GM19035 (cell line): ENCODE measurements around the gene ADRA2A.

Source experiments
- ATAC-seq: cut with Tn5 transposase; IDR thresholded peaks from one replicate; pipeline ENCODE4 v1.9.1; 2021; ENCODE audit not compliant: unreplicated experiment

The ADRA2A gene

DNA sequence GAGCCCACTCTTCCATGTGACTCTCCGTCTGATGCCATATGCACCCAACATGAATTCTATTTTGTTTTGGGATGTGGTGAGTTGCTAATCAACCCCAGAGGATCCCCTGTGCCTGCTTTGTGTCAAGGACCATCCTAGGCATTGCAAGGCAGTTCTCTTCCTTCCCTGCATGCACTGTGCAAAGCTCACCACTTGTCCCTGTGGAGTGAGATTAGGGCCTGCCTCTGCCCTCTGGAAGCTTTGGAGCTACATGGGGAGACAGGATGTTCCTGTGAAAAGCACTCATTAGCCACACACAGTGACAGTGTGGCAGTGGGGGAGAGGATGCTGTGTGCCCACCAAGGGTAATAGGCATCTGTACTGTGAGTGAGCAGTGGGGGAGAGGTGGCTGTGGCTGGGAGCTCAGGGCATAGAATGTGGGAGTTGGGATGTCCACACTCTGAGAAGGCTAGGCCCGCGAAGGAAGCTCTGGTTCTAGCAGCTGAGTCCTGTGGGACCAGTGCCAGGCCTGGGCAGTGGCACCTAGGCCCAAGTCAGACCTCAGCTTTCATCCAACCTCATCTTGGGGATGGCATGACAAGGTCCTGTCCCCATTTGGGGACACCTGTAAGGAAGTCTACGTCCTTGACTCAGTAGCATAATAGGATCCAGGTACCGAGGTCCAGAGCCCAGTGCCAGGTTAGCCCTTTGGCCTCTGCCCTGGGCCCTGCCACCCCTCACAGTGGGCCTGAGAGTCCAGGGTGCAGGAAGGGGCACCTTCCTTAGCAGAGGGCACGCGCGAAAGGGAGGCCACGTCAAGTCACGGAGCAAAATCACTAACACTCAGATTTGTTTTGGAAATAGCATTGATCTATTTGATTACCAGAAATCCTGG is 6.6 kb downstream of the ADRA2A start:
- ATAC-seq, result no peak

DNA sequence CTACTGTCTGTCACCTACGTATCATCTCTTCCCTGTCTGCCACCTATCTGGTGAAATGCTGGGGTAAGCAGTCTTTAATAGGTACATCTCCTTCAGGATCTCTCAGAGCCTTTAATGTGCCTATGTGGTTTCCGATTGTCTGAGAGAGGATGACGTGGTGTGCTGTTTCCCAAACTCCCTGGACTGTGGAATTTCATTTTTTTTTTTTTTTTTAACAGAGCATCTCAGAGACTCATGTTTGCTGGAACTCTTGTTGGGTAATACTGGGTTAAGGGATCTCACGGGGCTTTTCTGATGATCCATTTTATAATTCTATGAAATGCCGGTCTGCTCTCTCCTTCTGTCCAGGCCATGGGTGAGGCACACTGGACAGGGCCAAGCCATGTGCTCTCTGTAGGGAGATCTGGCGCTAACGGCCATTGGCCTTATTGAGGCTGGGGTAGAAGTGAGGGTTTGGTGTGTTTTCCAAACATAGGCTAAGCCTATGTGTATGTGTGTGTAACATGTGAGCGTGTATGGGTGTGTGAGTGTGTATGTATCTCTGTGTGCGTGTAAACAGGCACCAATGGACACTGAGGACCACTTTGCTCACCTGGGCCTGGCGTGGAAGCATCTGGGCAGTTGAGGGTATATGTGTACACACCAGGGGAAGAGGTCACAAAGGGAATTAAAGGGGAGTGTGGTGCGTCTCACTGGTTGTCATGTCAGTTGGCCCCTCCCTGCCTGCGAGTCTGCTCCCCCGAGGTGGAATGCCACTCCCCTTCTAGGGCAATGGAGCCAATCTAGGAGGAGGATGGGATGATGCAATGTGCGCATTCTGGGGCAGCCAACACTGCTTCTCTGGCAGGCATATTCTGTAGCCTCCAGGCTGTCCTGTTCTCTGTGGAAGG is 7.8 kb downstream of the ADRA2A start:
- no peak for ATAC-seq

DNA sequence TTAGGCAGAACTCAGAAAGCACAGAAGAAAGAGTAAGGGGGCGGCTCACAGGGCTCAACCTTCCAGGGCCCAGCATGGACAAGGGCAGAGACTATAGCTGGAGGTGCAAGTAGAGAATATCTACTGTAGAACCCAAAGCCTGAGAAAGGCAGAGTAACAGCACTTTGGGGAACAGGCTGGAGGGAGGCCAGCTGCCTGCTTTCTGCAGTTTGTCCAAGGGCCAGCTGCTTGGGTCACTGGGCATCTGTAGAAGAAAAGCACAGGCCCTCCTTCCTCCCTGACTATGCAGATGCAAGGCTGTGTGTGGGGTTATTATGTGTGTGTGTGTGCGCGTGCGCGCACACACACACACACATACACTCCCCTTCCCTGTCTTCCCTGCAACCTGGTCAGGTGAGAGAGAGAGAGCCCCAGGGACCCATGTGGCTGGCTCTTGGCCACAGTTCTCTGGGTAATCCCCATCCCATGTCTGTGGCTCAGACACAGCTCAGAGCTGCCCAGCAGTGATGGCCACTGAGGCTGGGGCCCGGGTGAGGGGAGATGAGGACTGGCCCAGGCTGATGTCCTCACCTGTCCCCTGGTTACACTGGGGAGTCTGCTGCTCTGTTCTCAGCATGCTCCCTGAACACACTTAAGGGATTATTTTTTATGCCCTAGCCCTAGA is 9.0 kb downstream of the ADRA2A start:
- ATAC-seq, result no peak

DNA sequence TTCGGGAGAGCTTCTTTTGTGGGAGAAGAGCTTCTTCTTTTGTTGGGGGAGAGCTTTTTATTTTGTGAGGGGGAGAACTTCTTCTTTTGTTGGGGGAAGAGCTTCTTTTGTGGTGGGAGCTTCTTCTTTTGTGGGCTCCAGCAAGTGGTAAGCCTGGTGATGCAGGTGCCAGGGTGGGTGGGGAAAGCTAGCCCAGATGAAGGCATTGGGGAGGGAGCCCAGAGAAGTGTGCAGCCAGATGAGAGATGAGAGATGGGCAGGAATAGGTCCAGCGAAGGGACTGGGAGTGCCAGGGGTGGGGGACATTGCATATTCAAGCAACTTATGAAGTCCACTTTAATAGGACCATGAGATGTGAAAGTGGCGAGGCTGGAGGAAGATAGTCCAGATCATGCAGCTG is 9.7 kb downstream of the ADRA2A start:
- no peak for ATAC-seq

DNA sequence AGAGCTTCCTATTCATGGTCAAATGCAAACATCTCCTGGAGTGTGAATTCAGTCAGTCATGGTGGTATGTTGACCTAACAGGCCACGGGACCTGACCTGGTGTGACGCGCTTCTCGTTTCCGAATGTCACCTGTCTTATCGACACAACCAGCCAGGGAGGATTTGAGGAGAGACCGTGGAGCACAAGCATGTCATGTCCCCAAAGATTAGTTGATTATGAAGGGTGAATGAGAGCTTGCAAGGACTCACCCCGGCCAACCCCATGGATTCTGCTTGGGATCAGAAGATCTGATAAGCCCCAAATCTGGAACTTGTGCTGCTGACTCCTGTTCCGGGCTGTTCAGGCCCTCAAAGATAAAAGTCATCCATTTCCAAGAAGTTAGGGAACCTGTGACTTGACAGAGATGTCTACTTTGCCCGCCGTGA is 10.5 kb downstream of the ADRA2A start:
- no peak for ATAC-seq

DNA sequence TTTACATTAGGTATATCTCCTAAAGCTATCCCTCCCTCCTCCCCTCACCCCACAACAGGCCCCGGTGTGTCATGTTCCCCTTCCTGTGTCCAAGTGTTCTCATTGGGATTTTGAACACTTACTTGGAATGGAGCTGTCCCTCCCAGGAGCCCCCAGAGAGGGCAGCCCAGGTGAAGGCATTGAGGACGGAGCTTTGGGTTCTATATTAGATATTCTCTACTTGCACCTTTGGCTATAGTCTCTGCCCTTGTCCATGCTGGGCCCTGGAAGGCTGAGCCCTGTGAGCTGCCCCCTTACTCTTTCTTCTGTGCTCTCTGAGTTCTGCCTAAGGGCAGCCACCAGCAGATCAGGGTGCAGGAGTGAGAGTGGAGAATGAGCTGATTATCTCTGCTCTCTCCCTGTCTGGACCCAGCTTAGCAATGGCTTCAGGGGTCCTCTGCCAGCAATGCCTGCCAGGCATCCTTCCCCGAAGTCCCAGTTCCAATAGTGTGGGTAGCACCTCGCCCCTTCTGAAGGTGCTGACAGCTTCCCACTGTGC is 11.2 kb downstream of the ADRA2A start:
- no peak for ATAC-seq

DNA sequence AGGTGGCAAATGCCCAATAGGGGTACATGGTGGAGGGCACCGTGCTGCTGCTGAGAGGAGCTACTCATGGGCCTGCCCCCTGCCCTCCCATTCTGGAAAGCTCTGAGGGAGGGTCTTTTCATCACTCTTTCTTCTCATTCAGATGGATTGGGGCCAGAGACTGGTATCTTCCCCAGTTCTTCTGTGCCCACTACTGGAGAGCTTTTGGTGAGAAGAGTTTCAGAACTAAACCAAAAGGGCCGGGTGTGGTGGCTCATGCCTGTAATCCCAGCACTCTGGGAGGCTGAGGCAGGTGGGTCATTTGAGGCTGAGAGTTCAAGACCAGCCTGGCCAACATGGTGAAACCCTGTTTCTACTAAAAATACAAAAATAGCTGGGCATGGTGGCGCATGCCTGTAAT is 12.5 kb downstream of the ADRA2A start:
- ATAC-seq, result no peak

DNA sequence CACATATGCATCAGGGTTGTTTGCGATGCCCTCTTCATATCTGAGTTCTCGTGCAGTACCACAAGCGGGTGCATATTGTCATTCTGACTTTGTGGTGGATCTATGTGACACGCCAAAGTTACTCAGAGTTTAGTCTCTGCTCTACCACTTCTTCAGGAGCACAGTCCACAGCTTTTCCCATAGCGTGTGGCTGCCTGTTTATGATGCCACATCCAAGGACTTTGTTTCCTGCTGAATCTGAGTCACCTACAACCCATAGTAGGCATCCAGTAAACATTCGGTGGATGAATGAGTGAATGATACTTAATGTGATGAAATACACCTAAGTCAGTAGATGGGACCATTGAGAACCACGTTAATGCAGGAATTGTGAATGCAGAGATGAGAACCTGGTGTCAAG is 15.0 kb downstream of the ADRA2A start:
- no peak for ATAC-seq

DNA sequence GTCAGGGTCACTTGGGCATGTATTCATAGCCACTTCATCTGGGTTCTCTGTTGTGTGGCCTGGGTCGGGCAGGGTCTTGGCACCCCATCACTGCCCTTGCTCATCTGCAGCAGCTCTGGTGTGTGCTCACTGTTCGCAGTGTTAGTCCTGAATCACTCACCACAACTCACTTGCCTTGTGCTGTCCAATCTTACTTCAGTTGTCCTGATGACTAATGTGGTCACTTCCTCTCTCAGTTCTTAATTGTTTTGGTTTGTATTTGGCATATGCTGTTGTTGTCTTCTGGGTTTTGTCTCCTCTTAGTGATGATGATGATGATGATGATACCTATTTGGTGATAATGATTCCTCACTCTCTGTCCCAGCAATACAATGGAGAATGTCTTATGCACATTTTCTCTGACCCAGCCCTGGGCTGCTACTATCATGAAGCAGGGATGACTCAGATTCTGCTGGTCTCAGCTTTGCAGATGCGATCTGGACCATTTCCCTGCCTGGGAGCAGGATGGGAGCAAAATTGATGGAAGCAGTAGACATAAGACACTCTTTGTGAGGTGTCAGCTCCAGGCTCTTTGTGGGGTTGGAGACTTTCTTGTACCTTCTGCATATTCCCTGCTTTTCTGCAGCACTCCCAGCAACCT is 17.0 kb downstream of the ADRA2A start:
- ATAC-seq, result no peak

DNA sequence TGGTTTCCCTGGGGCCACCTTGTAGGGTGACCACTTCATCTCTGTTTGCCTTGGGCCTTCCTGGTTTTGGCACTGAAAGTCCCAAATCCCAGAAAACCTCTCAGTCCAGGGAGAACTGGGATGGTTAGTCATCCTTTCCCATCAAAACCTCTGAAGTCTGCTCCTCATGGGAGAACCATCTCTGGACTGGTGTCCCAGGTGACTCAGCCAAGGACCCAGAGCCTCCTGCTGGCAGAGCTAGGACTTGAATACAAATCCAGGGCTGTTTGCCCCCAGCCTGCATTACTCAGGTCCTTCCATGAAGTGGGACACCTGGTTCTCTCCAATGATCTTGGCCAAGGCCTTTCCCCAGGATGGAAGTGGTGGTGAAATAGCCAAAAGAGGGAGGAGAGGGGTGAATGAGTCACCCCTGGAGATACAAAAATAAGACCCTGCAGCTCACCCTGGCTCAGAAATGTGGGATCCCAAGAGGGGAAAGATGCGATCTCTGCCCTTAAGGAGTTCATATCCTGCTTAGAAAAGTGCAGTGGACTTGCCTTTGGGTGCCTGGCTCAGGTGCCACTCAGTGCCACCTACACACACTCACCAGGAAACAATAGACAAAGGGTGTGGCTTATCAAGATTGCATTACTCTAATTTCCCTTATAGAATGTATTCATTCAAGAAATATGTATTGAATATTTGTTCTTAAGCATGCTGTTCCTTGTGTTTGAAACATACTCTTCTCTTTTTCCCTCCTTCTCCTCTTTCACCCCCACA is 22.0 kb downstream of the ADRA2A start:
- no peak for ATAC-seq

DNA sequence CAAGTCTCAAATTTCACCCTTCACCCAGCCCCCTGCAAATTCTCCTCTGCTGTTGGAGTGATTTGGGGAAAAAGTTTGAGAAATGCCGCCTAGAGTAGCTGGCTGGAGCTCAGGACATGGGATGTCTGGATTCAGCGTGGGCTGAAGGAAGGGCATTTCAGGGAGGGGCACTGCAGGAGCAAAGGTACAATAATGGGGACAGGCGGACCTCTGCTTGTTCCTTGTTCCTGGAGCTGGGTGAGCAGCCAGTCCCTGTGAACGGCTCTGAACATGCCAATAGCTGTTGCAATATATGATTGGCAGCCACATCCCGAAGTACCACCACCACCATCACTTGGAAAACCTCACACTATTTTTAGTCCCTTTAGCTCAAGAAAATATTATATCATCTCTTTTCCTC is 23.4 kb downstream of the ADRA2A start:
- ATAC-seq, result no peak

DNA sequence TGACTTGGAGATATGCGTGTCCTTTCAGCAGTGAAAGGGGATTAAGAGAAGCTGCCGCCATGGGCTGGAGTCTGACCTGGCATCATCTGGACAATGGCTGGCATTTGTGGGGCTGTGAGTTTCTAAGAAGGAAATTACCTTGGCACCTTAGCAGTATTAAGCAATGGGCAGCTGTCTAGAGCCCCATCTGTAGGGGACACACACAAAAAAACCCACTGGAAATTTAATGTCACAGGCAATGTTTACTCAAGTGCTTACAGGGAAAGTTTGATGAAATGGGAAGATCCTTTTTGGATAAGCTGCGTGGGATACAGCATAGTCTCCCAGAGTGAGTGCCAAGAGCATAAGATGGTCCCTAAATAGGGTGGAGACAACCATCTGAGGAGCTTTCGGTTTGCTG is 25.0 kb downstream of the ADRA2A start:
- no peak for ATAC-seq

DNA sequence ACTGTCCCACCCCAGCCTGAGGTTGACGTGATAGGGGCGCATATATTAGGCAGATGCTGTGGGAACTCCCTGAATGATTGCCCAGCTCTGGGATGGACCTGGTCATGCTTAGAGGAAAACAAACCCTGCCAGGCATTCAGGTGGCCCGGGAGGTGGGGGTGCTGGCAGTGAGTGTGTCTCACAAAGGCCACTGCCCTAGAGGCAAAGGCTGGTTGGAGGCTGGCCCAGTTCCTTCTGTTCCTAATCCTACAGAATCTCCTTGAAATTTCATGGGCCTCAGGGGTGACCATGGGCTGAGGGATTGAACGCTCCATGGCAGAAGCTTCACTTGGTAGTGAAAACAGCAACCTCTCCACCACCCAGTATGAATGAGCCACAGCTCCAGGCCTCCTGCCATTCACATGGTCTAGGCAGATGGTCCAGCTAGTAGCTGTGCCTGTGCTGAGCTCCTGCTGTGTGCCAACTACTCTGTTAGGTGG is 25.6 kb downstream of the ADRA2A start:
- ATAC-seq, result no peak

DNA sequence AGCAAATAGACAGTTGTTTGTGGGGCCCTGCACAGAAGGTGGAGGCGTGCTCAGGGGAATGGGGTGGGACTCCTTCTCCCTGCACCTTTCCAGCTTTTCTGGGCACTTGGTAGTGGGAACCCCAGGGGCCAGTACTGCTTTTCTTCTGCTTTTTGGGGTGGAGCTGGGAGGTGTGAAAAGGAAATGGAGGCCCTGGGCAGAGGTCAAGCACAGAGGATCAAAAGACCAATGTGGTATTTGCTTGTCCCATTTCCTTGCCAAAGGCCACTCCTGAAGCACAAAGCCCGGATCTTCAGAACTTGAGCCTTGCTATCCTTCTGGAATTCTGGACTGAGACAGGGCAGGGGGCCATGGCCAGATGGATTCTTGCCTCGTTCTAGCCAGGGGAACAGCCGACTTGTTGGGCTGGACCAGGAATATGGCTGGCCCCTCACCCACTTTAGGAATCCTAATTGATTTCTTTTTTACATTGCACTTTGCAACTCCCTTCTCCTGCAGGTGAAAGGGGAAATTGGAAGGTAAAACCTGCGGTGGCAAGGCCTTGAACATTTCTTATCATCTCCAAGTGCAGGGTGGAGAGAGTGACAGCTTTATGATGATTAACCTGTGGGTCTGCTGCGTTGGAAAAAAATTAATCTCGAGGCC is 26.5 kb downstream of the ADRA2A start:
- no peak for ATAC-seq

DNA sequence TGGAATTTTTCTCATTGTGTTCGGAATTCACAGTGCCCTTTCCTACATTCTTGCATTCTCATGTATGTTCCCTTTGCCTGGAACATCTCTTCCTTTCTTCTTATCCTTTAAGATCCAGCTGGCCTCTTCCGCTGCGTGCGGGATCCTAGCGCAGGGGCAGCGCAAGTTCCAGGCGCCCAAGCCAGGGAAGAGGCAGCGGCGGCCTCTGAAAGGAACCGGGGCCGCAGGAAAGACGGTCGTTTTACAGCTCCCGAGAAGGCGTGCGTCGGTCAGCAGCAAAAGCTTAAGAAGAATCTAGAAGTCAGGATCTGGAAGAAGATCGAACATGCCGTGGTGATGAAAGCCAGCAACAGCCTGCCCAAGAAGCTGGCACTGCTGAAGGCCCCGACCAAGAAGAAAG is 28.0 kb downstream of the ADRA2A start:
- ATAC-seq, result no peak

DNA sequence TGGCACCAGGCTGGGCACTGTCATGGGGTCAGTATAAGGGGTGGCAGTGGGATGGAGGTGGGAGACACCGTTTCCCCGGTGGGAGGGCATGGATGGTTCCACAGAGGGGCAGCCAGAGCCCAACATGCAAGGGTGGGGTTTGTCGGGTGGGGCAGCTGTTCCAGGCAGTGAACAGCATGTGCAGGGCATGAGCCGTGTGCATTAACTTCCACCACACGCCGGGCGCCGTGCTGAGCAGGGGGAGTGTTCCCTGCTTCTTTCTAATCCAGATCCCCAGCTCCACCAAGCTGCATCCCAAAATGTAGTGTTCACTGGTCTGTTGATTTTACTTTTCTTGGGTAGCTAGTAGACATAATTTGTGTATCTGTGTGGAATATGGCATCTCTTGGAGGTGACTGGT is 29.3 kb downstream of the ADRA2A start:
- no peak for ATAC-seq

DNA sequence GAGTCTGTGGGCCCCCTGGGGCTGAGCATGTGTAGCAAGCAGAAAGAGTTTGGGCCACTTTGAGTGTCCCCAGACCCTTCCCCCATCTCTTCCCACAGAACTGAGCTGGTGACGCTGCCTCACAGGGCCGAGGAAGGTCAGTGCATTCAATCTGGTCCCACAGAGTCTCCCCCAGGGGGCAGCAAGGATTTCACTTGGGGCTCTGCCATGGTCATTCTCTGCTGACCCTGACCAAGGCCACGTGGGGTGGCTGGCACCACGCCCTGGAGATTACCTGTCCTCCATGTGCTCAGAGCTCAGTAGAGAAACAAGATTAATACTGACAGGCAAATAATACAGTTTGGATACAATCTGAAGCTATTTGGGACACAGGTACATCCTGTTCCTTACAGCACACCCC is 30.2 kb downstream of the ADRA2A start:
- ATAC-seq, result no peak

DNA sequence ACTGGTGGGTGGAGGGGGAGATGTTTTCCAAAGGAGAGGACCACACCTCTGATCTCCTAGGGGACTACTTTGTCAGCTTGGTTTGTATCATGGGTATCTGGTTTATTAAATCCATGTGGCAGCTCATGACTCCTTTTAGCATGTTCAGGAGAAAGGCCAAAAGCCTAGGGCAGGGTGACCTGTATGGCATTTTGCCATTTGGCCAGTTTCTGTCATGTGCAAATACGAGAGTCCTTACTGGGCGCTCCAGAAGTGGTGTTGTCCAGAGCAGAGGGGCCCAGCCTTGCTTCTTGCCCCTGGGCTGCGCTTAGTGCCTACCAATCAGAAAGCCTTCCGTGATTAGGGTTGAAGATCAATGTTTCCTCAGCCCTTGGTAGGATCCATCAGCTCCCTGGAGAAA is 31.0 kb downstream of the ADRA2A start:
- ATAC-seq, result no peak

DNA sequence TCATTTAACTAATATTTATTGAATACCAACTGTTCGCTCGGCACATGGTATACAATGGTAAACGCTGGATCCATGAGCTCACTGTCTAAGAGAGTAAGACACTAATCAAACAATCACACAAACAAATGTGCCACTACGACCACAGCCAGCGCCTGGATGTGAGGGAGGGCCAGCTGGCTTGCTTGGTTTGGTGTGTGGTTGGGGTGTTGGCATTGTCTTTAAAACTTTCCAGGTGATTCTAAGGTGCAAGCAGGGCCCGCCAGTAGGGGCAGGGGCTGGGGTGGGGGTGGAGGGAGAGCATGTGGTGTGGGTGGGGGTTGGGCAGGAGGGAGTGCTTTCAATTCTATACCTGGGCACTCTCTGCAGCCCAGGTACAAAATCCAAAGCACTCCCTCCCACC is 31.6 kb downstream of the ADRA2A start:
- no peak for ATAC-seq
